HS-27A (cell line): ENCODE results near the gene AQP12A.
"Not testable (repeated sequence)": the region's sequence is repeated elsewhere in the genome, so short reads cannot be mapped to it uniquely, and the experiment has no call there.

Experiments
- DNase-seq: peaks from one replicate; pipeline ENCODE4 v3.0.0-alpha.2; 2012; ENCODE audit warnings: low read depth, missing footprints

The AQP12A gene

GRCh38 chr2:240659883-240660282, 31.8 kb upstream of the AQP12A start:
- not testable (repeated sequence) for DNase-seq

- DNase-seq: no peak
These were observed 29.0 kb upstream of the AQP12A start for GRCh38 chr2:240662681-240663080.

- DNase-seq: no peak
These were observed 28.0 kb upstream of the AQP12A start for GRCh38 chr2:240663546-240664190.

DNA sequence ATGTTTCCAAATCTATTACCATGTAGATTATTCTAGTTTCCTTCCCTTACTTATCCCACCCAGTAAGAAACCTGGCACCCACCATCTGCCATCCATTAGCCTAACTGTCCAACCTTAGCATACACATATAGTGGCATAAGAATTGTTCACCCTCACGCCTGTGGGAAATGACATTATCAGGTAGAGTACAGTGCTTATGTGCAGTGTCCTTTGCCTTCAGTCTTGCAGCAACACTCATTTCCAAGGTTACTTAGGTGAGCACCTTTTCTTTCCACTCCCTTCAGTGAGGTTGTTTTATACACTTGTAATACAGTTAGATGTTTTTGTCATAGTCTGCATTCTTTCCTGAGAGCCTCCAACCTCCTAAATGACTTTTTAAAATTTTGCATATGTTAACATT, 27.0 kb upstream of the AQP12A start:
- no peak for DNase-seq

GRCh38 chr2:240670402-240670801, 21.3 kb upstream of the AQP12A start:
- DNase-seq: no peak

- no peak for DNase-seq
These were observed 20.7 kb upstream of the AQP12A start for GRCh38 chr2:240670950-240671349.

DNA sequence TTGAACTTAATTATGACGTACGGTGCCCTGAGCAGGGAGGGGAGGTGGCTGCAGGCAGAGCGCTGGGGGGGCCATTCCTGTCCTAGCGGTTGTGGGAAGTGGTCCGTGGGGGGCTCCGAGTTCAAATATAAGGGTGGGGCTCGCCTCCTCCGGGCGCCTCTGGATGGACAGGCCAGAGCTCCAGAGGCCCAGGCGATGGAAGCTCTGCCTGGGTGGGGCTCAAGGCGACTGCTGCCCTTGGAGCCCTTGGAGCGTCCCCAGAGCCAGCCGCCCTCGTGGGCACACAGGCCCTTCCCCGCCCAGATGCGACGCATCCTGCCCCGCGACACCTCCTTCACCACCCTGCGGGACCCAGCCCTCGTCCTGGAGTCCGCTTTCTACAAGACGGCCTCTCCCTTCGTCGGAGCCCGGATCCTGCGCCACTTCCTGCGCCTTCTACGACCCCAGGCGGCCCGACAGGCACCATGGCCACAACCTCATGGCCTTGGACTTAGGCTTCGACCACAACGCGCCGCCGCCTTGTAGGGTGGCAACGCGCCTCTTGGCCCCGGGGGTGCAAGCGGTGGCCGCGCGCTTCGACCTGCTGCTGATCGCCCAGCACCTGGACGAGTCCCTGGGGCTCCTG, 19.5 kb upstream of the AQP12A start:
- no peak for DNase-seq

GRCh38 chr2:240672701-240673190, 18.9 kb upstream of the AQP12A start:
- no peak for DNase-seq

- DNase-seq: not testable (repeated sequence)
These were observed 17.0 kb upstream of the AQP12A start for GRCh38 chr2:240674461-240675184.

- DNase-seq: not testable (repeated sequence)
These were observed 16.3 kb upstream of the AQP12A start for GRCh38 chr2:240675345-240675744.

DNA sequence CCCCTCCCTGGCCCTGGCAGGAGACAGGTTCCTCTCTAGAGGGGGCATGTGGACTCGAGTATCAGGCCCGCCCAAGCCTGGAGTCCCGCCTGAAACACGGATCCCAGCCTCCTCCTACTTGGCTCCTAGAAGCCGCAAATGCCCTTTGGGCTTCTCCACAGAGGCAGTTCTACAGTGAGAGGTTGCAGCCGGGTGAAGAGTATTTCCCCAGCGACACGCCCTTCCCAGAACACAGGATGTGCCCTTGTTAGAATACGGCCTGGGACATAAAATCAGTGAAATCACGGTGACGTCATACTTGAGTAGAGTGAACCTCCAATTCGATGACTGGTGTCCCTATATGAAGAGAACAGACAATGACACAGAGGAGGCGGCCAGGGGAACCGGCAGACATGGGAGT, 13.6 kb upstream of the AQP12A start:
- DNase-seq: not testable (repeated sequence)

GRCh38 chr2:240678909-240679308, 12.8 kb upstream of the AQP12A start:
- DNase-seq: not testable (repeated sequence)

DNA sequence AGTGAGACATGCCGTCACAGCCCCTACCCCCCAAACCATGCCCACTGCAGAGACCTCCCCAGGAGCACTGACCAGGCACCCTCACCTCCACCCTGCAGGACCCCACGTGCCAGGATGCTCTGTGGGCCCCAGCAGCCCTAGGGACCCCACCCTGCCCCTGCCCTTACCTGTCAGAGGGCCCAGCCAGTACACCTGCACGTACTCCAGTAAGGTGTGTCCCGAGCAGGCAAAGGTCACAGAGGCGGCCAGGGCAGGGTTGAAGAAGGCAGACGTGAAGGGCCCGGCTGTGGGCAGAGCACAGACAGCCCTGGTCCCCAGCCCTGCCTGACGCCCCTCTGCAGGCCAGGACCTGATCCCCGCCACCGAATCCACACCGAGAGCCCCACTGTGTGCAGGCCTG, 11.5 kb upstream of the AQP12A start:
- not testable (repeated sequence) for DNase-seq

GRCh38 chr2:240682431-240683224, 9.0 kb upstream of the AQP12A start, which contains the start of gene AQP12B:
TSS of gene AQP12B (minus strand) at chr2:240682885. CDS start at chr2:240682837, 48 bp downstream.
- DNase-seq: not testable (repeated sequence)

- not testable (repeated sequence) for DNase-seq
These were observed 8.2 kb upstream of the AQP12A start for GRCh38 chr2:240683329-240683979.

DNA sequence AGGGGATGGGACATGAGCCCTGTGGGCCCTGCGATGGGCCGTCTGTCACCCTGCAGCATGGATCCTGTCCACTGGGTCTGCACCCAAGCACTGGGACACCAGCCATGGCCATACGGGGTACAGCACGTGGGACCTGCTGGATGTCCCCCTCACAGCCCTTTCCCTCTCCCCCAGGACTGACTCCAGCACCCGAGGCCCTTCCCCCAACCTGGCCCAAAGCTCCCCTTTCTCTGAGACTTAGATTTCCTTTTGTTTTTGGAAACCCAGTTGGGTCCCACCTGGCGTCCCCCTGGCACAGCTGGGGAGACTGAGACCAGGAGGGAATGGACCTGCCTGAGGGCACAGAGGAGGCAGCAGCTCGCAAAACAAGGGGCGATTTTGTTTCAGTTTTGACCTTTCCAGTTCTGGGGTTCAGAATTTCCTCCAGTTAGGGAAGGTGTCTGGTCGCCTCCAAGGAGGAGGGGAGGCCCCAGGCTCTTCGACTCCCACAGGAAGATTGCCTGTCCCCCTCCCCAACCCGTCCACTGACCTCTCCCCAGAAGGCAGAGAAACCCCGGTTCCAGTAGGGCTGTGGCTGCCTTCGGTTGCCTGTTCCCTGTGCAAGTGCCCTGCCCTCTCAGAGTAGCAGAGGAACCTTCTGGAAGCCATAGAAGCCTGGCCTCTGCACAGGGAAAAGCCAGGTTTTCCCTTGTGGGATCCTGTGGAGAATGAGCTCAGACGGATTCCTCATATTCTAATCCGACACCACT, 7.5 kb upstream of the AQP12A start:
- not testable (repeated sequence) for DNase-seq

DNA sequence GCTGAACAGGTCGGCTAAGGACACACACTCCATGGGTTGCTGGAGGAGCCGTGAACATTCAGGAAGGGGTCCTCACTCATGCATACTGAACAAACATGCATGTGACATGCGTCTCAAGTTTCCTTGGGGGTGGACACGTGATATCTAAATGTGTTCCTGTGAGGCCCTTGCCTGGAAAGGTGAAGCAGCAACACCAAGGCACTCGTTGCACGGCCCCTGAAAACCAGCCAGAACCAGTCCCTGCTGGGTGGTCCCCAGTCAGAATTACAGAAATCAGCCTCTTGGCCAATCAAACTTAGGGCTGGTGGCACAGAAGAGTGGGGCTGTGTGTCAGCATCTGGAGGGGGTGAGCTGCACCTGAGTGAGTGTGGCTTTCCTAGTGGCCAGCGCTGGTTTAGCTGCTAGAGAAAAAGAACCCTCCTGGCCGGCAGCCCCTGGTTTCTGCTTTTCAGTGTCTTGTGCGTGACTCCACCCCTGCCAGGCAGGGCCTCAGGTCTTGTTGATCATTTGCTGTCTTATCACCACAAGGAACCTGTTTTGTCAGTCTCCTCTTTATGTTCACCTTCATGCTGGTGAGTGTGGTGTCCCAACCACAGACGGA, 5.8 kb upstream of the AQP12A start:
- no peak for DNase-seq

DNA sequence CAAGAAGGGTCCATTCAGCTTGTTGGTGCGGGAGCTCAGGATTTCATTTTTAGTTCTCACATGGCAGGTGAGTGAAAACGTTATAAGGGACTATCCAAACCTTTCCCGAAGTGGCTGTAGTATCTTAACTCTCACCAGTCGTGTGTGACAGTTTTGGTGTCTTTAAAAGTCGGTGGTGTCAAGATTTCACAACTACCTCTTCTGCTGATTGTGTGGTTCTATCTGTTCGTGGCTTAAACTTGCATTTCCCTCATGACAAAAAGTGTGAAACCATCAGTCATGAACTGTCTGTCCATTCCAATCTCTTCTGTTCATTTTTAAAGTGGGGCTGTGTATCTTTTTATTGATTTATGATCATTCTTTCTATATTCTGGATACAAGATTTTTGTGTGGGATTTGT, 5.2 kb upstream of the AQP12A start:
- no peak for DNase-seq

- DNase-seq: no peak
These were observed 4.5 kb upstream of the AQP12A start for GRCh38 chr2:240687045-240687740.
